ENCODE data around the gene LPP.

- TF ChIP-seq CTCF (IDR thresholded peaks at IDR 0.05) (no peak), POLR2A (IDR thresholded peaks at IDR 0.05) (no peak)
Observed at GRCh38 chr3:188518416-188518815, 364.5 kb downstream of the LPP start.

Measured in Peyer's patch (tissue), 4 donors.